Glomerular visceral epithelial cell (primary cell): Measurements from ENCODE around the gene BOLA2.
"Not testable (repeated sequence)": the region's sequence is repeated elsewhere in the genome, so short reads cannot be mapped to it uniquely, and the experiment has no call there.

Experiments
- DNase-seq: peaks from one replicate; pipeline ENCODE4 v3.0.0-alpha.2; 2016; ENCODE audit errors: extremely low spot score

The BOLA2 gene

DNA sequence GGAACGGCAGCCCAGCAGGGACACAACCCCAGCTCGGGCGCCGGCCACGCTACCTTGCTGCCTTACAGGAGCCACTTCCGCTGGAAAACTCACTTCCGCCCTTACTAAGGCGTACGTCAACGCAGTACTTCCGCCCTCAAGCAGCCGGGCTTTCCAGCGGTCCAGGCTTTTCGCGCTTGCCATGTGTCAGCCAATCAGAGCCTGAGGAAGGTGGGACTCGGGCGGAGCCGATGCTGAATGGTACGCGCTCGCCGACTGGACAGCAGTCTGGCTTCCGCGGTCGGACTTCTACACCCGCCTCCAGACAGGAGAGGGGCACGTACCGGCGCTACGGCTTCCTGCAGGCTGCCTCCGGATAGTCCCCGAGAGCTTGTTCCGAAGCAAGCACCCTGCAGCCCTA is at the start of gene BOLA2, which contains the start of gene SLX1B:
Gene BOLA2 (minus strand): TSS at position 83 of the 400 bp plus-strand sequence. CDS start 98 bp downstream, outside the sequence.
Gene SLX1B (plus strand): TSS at position 265 of the 400 bp plus-strand sequence.
- not testable (repeated sequence) for DNase-seq

DNA sequence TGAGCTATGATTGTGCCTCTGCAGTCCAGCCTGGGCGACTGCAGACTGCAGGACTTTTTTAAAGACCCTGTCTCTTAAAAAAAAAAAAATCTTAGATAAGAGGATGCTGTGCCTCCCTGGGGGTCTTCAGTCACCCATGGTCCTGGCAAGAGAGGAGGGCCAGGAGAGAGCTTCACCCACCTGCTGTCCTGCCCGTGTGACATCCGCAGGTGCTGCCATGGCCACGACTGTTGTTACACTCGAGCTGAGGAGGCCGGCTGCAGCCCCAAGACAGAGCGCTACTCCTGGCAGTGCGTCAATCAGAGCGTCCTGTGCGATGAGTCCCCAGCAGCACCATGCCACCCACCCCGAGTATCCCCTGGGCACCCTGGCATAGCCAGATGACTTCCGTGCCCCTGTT is 28.1 kb upstream of the BOLA2 start:
- not testable (repeated sequence) for DNase-seq

DNA sequence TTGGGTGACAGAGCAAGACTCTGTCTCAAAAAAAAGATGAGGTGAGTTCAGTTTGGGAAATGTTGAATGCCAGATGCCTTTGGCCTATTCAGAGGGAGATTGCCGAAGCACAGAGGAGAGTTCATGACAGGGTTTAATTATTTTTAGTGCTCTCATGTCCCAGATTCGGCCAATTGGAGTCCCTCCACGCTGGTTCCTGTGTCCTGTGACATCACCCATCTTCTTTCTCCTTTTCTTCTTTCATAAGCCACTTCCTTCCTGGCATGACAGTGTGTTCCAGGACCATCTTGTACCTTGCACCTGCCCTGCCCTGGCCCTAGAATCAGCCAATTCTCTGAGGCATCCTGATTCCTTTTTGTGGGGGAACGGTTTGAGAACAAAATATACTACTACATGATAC is 17.9 kb upstream of the BOLA2 start:
- DNase-seq = not testable (repeated sequence)

DNA sequence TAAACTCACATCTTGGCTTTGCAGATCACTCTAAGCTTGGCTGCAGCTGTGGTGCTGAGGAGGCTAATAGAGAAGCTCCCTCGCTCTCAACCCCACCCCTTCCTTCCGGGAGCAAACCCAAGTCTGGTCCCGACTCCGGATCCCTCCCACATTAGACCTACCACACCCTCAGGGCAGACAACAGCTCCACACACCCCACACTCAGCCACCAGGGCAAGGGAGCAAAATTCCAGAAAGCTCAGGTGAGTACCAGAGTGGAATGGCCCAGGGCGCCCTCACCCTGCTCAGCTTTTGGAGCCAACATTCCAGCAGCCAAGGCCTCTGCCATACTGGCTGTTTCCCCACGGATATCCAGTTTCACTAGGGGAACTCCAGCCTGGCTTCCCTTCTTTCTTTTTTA is 15.5 kb upstream of the BOLA2 start:
- DNase-seq = not testable (repeated sequence)

DNA sequence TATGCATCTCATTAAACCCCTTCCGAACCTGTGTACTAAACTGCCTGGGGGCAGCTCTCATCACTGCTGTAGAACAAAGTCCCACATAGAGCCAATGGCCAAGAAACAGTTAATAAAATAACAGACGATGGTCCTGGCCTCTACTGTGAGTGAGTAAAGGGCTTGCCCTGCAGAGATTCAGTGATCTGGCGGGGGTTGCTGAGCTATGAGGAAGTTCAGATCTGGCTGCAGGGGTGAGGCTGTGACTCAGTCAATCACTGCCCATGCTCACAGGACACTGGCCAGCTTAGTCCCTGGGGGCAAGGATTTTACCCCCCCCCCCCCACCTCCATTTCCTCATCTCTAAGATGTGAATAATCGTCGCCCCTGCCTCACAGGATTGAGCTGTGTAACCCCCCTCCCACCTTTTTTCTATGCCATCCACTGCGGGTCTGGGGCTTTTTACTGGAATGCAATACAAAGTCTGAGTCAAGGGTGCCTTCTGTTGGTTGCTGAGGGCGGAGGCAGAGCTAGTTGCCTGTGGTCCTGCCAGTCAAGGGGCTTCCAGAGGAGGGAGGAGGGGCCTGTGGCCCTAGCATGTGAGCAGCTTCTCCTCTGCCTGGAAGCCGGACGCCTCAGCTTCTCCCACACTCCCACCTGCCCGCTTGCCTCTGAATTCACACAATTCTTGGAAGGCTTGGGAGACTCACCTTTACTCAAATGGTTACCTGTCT is 13.7 kb upstream of the BOLA2 start:
- not testable (repeated sequence) for DNase-seq

DNA sequence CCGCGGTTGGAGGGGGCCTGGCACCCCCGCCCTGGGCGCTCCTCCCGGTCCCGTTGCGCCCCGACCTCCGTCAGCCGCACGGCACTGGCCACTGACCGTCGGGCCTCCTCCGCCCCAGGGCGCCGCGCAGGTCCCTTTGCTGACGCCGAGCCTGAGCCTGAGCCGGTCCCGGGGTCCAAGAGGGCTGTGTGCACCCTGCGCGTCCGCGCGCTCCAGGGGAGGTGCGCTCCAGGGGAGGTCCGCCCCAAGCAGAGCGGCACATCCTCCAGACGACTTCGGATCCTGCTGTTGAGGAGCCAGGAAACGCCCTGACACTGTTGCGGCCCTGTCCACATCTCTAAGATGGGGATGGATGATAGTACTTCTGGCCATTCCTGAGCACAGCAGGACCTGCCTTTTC is 12.8 kb upstream of the BOLA2 start:
- DNase-seq = not testable (repeated sequence)

DNA sequence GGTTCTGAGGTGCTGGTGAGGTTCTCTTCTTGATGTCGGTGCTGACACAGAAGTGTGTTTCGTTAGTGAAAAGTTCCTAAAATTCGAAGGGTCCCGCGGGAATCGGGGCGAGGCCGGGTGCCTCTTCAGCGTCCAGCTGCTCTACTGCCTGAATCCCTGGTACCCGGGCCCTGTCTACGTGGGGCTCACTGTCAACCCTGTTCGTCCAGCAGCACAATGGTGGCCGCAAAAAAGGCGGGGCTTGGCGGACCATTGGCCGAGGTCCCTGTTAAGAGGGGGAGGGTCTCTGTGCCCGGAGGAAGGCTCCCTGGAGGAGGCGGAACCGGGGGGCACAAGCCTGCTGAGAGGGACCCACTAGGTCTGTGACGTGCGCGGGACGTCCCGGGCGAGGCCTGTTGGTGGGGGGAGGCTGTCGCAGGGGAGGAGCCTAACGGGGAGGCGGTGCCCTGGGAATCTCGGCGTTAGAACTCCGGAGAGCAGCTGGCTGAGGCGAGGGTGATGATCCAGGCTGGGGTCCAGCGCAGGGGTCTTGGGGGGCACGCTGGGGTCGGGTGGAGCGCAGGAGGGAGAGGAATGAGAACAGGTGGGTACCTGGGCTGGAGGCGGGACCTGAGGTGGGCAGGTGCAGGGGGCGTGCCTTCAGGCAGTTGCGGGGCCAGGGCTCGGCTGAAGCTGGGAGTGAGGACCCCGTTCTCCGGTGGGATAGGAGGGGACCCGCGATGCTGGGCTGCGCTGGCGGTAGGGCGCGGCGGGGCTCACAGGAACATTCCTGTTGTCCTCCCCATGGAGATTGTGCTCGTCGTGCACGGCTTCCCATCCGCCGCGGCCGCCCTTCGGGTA is 12.1 kb upstream of the BOLA2 start:
- not testable (repeated sequence) for DNase-seq

DNA sequence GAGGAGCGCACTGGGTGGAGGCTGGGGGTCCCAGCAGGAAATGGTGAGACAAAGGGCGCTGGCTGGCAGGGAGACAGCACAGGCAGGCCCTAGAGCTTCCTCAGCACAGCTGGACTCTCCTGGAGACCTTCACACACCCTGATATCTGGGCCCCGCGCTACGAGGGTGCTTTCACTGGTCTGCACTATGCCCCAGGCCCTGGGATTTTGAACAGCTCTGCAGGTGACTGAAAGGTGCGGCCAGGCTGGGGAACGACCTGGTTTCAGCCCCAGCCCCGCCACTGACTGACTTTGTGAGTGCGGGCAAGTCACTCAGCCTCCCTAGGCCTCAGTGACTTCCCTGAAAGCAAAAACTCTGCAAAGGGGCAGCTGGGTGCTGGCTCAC is 6.5 kb upstream of the BOLA2 start:
- not testable (repeated sequence) for DNase-seq

DNA sequence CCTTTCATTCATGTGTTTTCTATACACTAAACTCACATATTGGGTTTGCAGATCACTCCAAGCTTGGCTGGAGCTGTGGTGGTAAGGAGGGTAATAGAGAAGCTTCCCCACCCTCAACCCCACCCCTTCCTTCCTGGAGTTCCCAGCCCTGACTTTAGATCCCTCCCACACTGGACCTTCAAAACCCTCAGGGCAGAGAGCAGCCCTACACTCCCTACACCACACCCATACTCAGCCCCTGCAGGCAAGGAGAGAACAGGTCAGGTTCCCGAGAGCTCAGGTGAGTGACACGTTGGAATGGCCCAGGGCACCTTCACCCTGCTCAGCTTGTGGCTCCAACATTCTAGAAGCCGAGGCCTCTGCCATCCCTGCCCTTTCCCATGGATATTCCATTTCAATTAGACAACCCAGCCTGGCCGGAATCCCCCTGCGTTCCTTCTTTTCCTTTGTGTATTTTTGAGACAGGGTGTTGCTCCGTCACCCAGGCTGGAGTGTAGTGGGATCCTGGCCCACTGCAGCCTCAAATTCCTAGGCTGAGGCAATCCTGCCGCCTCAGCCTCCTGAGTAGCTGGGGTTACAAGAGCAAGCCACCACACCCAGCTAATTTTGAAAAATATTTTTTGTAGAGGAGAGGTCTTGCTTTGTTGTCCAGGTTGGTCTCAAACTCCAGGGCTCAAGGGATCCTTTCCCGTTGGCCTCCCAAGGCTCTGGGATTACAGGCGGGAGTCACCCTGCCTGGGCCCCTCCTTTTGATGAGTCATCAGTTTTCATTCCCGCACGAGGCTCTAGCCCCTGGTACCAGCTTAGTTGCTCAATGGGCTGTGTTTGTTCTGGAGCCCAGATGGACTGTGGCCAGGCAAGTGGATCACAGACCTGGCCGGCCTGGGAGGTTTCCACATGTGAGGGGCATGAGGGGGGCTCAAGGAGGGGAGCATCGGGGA is 5.8 kb upstream of the BOLA2 start, which contains the start of gene SULT1A4:
Gene SULT1A4 (plus strand): TSS at position 208 of the 941 bp plus-strand sequence. CDS start 1,473 bp downstream, outside the sequence.
- not testable (repeated sequence) for DNase-seq

DNA sequence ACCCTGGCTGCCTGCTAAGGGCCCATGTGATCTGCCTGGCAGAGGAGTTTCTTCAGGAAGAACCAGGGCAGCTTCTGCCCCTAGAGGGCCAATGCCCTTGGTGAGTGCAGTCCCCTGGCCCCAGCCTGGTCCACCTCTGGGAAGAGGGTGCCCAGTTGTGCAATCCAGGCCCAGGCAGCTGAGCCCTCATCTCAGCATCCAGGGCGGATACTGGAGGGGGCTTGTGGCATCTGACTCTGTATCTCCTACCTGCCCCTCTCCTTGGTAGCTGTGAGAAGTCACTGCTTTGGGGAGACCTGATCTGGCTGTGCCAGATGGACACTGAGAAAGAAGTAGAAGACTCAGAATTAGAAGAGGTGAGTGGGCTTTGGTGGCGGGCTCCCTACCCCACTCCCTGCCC is 3.5 kb upstream of the BOLA2 start:
- not testable (repeated sequence) for DNase-seq

DNA sequence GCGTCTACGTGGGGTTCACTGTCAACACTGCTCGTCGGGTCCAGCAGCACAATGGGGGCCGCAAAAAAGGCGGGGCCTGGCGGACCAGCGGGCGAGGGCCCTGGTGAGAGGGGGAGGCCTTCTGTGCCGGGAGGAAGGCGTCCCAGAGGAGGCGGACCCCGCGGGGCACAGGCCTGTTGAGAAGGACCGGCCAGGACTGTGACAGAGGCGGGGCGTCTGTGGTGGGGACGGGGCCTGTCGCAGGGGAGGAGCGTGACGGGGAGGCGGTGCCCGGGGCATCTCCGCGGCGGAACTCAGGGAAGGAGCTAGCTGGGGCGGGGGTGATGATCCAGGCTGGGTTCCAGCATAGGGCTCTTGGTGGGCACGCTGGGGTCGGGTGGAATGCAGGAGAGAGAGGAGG is 677 bp upstream of the BOLA2 start:
- not testable (repeated sequence) for DNase-seq

DNA sequence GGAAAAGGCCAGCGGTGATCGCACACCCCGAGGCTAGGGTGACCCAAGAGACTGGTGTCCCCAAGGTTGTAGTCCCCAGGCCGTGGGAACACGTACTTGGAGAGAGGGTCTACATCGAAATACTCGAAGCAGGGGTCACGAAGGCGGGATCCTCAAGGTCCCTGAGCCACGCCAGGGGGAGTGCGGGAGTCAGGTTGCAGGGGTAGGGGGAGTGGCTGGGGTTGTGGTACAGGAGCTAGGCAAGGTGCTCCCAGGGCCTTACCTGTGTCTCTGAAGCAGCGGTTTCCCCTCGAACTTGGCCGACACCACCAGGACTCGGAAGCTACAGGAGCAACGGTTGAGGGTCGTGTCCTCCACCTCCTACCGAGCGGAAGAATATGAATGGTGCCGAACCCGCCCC is 397 bp downstream of the BOLA2 start:
- not testable (repeated sequence) for DNase-seq

DNA sequence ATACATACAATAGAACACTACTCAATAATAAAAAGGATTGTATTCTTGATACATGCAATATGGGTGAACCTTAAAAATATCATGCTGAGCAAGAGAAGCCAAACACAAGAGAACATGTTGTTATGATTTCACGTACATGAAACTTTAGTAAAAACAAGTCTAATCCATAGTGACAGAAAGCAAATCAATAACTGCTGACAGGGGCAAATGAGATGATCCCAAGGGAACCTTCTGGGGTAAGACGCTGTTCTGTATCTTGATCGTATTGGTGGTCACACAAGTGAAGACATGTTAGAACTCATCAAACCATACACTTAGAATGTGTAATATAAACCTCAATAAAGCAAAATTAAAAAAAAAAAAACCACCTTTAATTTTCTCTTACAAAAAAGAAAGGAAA is 28.8 kb downstream of the BOLA2 start:
- not testable (repeated sequence) for DNase-seq

DNA sequence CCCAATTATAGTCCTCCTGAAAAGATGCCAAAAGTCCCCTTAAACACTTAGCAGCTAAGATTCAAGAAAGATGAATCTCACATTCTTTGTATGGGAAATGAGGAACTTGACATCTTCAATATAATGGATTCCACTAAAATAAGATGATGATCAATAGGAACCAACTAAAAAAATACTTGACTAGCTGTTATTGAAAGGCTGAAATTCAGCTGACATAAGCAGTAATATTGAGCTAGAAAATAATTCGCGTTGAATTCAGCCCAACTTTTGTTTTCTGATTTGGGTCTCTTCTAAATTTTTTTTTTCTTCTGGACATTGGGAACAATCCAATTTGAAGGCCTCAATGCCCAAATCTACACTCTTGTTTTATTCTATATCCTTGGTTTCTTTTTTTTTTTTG is 30.6 kb downstream of the BOLA2 start:
- not testable (repeated sequence) for DNase-seq

DNA sequence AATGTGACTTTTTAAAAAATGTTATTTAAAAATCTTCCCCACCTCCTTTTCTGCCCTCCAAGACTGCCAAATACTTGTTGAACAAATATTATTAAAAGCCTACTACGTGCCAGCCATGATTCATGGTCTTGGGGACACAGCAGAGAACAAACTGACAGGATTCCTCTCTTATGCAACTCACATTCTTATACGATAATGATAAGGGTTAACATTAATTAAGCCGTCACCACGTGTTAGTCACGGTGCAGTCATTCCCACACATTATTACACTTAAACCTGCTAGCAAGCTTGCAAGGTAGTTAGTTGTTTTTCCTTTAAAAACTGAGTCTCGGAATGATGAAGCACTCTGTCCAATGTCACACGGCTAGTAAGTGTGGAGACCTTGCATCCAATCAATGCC is 48.9 kb downstream of the BOLA2 start:
- peak; percentile 6 for DNase-seq
